Measurements from ENCODE around the gene LETM1.

The LETM1 gene

DNA sequence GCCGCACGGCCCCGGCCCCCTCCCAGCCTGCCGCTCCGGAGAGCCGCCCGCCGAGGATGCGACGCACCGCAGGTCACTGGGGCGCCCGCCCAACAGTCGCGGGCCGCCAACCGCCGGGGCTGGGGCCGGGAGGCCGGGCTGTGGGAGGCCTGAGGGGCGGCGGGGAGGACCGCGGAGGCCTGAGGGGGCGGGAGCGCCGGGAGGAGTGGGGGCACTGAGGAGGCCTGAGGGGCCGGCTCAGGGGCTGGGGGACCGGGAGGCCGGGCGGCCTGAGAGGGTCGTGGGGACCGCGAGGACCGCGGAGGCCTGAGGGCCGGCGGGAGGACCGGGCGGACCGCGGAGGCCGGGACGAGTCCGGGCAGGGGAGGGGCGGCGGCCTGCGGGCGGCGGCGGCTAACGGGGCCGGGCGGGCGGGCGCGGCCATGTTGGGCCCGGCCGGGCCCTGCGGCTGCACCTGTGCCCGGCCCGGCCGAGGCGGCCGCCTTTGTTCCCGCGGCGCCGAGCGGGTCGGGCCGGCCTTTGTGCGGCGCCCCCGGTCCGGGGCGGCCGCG lies 15.6 kb upstream of the LETM1 start:
- no peak for DNase-seq

DNA sequence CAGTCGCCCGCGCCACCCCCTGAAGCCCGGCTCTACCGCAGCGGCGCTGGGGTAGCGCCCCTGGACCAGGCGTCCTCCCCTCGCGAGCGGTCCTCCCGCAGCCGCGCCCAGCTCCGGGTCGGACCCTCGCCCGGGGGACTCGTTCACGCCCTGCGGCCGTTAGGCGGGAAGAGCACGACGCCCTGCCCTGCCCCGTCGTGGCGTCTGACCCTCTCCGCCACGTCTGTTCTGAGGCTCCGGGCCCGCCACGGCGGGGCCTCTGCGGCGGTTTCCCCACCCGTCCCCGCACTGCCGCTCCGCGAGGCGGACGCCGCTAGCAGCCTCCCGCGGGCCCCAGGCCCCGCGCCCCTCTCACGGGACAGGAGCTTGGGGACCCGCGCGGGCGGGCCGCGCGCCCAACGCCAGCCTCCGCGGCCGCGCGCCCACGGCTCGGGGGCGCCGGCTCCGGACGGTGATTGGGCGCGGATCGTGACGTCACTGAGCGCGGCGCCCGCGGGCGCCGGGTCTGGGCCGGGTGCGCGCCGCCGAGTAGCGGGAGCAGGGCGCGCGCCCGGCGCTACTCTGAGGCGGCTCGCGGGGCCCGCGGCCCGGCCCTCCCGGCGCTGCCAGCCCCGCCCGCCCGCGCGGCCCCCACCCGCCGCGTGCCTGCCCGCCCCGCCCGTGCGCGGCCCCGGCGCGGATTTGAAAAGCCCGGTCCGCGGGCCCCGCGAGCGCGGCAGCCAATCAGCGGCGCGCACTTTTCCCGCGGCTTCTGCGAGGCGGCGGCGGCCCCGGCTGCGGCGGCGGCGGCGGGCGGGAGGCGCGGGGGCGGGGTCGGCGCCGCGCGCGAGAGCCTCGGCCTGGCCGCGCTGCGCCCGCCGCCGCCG lies 14.9 kb upstream of the LETM1 start, which contains the start of gene NSD2:
NSD2 (plus strand) TSS at position 816 of the 866 bp plus-strand sequence. CDS start 29,262 bp downstream, outside the sequence.
- peak; percentile 86 for DNase-seq

DNA sequence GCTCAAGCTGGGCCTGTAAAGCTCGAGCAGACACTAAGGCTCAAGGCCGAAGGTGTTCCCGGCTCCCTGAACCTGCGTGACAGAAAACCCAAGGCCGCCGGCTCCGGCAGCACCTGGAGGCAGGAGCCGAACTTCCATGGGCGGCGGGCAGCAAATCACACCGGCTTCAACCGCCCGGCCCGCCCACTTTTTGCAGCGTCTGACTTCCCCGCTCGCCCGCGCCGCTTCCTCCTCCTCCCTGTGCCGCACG lies 14.3 kb upstream of the LETM1 start:
- DNase-seq, result peak; percentile 82

DNA sequence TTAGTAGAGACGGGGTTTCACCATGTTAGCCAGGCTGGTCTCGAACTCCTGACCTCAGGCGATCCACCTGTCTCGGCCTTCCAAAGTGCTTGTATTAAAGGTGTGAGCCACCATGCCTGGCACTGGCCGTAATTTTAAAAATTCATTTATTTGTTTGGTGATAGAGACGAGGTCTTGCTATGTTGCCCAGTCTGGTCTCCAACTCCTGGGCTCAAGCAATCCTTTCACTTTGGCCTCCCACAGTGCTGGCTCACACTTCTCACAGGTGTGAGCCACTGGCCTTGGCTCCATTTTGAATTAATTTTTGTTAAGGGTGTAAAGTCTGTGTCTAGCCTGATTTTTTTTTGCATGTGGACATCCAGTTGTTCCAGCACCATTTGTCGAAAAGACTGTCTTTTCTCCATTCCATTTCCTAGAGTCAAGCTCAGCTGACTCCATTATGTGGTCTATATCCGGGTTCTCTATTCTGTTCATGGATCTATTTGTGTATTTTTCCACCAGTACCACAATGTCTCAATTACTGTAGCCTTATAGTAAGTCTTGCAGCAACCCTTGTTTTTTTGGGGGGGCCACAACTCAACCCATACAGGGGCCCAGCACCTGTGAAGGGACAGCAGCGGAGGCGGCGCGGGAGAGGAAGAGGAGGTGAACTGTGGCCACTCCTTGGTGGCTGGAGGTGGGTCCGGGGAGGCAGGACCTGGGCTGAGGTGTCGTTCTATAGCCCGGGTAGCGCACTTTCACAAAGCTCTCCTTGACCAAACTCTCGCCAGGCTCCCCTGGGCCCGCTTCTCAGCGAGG lies 13.8 kb upstream of the LETM1 start:
- no peak for DNase-seq

DNA sequence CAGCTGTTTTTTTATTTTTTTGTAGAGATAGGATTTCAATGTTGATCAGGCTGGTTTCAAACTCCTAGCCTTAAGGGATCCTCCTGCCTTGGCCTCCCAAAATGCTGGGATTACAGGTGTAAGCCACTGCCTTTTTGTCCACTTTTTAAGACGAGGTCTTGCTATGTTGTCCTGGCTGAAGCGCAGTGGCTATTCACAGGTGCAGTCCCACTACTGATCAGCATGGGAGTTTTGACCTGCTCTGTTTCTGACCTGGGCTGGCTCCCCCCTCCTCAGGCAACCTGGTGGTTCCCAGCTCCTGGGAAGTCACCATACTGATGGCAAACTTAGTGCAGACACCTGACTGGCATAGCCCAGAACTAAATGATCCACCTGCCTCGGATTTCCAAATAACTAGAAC lies 13.0 kb upstream of the LETM1 start:
- no peak for DNase-seq

DNA sequence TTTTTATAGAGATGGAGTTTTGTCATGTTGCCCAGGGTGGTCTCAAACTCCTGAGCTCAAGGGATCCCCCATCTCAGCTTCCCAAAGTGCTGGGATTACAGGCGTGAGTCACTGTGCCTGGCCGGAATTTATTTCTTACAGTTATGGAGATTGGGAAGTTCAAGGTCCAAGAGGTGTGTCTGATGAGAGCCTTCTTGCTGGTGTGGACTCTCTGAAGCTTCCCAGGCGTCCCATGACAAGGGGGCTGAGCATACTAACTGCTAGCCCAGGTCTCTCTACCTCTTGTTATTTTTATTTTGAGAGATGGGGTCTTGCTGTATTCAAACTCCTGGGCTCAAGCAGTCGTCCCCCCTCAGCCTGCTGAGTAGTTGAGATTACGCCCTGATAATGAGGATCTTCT lies 12.3 kb upstream of the LETM1 start:
- DNase-seq, result no peak

DNA sequence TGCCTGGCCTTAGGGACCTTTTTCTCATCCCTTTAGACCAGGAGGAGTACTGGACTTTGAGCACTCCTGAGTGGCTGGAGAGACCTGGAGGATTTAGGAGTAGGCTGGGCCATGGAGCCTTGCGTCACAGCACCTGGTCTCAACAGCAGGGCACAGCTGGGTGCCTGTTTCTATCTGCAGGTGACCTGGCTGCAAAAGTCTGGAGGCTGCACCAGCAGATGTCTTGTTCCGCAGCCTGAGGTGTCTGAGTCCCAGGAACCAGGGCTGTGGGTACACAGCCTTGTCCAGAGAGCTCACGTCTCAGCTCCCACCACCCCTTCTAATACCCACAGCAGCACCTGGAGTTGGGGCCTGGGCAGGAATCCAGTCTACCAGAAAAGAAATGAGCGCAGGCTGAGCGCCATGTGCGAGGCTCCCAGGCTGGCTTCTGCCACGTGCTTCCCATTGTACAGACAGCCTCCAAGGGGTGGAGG lies 10.3 kb upstream of the LETM1 start:
- DNase-seq, result no peak

DNA sequence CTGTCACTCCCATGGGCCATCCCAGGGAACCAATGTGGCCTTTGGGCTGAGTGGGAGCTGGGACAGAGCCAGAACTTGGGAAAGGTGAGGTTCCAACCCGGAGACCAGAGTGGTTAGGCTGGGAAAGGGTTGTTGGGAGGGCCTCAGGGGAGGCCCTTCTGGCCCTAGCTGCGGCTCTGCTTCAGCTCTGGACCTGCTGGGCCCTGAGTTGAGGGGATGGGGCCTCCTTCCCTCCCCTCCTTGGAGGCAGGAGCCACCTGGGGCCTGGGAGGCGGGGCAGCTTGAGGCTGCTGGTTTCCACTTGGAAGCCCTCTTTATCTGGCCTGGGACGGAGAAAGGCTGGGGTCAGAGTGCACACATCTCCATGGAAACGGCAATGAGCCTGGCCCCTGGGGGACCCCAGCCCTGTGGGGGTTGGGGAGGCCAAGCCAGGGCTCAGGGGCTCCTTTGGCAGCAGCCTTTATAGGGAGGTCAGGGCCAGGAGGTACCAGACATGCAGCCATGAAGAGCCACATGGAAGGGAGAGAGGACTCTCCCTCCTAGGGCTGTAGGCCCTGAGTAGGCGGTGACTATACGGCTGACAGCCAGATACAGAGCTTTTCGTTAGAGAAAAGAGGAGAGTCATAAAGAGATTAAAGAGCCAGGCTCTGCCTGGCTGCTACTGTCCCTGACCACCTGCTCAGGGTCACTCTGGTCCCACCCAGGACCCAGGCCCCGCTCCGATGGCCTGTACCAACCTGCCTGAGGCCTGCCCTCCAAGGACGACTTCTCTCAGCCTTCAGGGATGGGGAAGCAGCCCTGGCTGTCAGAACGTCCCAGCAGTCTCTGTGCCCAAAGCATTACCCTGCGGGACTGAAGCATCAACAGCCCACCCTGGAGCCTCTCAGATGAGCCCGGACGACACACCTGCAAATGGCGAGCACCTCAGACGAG lies 8.4 kb upstream of the LETM1 start:
- DNase-seq, result no peak

DNA sequence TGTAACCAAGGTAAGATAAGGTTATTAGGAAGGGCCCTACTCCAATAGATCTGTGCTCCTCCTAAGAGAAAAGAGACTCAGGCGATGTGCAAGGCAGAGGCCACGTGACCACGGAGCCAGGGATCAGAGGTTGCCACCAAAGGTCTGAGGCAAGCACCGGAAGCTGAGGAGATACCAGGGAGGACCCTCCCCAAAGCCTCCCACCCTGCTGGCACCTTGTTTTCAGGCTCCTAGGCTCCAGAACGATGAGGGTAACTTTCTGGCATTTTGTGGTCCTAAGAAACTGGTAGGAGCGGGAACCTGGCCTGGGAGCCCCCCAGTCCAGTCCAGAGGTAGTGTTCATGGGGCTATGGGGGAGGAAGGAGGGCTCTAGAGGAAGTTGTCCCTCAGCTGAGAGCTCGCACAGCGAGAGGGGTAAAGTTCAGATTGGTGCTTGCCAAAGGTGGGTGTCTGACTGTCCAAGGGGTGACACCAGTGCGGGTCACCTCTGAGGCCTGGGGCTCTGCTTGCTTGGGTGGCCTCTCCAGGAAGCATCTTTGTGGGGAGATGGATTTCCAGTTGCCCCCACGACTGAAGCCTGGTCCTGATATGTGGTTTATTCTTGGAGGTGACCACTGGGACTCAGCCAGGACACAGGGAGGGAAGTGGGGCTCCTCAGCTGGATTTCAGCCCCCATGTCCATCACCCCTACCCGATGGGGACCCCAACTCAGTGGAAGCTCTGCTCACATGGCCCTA lies 7.5 kb upstream of the LETM1 start:
- no peak for DNase-seq

DNA sequence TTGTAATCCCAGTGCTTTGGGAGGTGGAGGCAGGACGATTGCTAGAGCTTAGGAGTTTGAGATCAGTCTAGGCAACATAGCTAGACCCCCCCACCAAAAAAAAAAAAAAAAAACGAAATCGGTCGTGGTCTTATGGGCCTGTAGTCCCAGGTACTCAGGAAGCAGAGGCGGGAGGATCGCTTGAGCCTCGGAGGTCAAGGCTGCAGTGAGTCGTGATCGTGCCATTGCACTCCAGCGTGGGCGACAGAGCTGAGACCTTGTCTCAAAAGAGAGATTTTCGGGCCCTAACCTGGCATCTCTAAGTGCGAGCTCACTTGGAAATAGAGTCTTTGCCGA lies 7.0 kb upstream of the LETM1 start:
- no peak for DNase-seq

DNA sequence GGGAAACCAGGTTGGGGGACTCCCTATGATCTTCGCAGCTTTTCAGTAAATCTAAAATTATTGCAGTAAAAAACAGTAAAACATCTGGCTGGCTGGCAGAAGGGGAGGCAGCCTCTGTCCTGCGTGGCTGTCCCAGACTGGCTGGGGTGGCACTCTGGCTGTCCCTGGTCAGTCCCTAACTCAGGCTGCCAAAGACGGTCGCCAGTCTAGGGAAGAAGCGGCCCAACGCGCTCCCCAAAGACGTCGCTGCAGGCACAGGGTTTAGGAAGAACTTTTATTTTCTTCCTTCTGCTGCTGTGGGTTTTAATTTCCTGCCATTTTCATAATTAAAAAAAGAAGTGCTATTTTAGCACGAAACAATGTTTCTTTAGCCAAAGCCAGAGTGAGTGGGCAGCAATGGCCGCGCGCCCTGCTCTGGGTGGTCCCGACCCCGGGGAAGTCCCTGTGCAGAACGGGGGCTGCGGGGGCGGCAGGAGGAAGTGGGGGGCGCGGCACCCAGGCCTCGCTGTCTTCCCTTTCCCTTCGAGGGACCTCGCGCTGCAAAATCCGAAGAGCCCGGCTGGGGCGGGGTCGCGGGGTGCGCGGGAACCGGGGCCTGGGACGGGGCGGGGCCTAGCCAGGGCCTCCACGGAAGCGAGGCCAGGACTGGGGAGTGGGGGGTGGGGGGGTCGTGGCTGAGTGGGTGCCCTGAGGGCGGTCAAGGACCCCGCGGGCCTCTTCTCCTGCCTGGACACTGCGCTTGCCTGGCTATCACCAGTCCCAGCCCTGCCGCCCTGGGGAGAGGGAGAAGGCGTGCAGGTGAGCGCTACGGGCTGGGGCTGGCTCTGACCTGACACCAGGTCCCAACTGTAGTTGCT lies 6.3 kb upstream of the LETM1 start:
- DNase-seq, result no peak

DNA sequence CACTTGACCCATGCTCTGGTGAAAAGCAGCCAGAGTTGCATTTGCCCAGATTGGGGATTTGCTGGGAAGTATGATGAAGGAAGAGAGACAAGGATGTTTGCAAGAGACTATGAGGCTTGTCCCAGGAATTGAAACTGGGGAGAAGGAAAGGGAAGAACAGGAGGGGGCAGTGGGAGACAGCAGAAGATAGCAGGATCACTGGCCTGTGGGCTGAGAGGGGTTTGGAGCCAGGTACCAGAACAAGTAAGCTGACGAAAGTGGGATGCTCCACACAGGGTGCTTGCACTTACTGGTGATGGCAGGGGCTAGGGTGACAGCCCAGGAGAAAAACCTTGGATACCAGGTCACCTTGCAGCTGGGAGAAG lies 3.4 kb upstream of the LETM1 start:
- no peak for DNase-seq

DNA sequence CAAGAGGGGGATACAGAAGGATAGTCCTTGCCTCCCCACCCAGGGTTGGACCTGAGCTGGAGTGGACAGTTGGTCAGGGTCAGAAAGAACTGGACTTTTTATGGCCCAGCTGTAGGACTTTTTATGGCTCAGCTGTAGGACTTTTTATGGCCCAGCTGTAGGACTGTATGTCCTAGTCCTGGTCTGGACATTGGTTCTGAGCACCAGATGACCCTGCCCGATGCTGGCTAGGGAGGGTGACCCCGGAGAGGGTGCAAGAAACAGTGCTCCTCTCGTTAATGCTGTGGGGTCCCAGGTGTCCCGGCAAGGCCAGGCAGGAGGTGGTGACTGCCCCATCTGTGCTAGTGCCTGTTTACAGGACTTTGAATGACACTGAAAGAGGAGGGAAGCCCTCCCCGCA lies 2.0 kb upstream of the LETM1 start:
- DNase-seq, result no peak

DNA sequence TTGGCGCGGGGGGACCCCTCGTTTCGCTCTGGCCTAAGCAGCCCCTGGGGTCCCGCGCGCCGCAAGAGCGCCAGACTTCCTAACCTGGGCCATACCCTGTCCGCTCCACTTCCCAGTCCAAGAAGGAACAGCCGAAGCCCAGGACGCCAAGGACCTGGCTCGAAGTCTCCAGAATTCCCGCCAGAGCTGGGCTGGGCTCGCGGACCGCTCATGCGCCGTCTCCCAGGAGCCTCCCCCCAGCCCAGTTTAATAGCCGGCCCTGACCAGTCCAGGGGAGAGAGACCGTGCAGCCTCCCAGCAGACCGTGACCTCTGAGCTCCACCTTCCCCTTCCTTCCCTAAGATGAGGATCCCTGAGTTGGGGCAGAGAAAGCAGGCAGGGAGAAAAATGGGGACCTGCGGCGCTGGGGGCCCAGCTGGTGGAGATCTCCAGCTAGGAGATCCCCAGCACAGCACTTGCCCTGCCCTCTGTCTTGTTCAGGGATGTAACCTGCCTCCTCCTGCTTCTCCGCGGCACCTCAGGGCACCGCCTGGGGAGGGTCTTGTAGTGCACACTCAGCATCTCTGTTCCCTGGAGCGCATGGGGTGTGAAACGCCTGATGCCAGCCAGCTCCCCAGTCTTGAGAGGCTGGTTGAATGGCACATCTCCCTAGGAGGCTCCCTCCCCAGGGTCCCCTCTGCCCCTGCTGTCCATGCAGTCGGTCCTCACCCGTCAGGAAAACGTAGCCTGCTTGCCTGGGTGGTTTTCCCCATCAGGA lies 1.2 kb upstream of the LETM1 start:
- DNase-seq, result no peak

DNA sequence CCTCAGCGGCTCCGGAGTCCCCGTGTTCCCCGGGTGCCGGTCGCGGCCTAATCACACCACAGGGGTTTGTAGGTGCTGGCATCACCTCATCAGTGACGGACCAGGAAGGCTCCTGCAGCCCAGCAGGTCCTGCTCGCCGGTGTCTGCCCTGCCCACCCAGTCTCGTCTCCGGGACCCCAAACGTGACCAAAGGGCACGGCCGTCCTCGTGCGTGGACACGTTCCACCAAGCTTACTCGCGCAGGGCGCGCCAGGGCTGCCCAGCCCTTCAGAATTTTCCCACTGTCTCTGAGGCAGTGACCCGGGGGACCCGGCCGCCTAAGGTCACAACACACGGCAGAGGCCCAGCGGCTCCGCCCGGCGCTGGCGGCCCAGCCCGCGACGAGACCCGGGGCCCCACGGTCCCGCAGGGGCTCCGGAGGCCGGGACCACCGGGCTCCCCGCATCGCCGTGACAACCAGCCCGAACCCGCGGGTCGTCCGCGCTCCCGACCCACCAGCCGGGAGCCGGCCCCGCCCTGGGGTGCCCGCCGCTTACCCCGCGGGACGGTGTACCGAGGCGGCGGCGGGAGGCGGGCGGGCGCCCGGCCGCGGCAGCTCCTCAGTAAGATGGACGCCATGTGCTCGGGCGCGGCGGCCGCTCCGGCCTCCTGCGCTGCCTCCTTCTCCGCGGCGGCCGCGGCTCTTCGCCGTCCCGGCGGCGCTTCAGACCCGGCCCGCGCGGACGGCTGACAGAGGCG lies 454 bp downstream of the LETM1 start:
- no peak for DNase-seq

DNA sequence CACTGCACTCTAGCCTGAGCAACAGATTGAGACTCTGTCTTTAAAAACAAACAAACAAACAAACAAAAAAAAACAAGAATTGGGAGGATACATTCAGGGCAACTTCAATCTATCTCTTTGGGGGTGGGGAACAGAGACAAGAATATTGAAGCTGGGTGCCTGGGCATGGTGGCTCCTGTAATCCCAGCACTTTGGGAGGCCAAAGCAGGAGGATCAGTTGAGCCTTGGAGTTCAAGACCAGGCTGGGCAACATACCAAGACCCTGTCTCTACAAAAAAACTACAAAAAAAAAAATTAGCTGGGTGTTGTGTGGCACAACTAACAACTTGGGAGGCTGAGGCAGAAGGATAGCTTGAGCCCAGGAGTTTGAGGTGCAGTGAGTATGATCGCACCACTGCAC lies 1.2 kb downstream of the LETM1 start:
- no peak for DNase-seq

DNA sequence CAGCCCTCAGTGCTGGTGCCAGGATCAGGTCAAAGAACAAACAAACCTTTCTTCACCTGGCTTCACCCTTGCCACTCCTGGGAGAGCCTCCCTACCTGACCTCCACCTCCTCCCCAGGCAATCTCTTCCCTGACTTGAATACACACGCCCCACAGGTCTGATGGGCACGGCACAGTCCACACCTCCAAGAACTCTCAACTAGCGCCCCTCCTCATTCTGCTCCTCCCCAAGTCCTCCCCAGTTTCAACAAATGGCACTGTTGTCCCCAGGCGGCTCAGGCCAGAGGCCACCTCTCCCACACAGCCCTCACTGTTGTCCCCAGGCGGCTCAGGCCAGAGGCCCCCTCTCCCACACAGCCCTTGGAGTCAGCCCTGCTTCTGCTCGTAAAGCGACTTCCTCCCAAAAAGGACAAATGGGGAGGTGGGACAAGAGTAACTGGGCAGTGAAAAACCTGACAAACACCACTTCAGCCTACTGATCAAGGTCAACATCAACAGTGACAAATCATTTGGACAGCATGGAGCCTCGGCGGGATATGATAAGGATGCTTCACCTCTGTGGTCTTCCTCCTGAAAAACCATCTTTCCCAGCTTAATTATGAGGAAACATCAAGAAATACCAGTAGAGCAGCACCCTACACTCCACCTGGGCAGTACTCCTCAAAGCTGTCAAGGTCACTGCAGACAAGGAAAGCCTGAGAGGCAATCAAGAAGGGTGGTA lies 2.9 kb downstream of the LETM1 start:
- DNase-seq, result no peak

DNA sequence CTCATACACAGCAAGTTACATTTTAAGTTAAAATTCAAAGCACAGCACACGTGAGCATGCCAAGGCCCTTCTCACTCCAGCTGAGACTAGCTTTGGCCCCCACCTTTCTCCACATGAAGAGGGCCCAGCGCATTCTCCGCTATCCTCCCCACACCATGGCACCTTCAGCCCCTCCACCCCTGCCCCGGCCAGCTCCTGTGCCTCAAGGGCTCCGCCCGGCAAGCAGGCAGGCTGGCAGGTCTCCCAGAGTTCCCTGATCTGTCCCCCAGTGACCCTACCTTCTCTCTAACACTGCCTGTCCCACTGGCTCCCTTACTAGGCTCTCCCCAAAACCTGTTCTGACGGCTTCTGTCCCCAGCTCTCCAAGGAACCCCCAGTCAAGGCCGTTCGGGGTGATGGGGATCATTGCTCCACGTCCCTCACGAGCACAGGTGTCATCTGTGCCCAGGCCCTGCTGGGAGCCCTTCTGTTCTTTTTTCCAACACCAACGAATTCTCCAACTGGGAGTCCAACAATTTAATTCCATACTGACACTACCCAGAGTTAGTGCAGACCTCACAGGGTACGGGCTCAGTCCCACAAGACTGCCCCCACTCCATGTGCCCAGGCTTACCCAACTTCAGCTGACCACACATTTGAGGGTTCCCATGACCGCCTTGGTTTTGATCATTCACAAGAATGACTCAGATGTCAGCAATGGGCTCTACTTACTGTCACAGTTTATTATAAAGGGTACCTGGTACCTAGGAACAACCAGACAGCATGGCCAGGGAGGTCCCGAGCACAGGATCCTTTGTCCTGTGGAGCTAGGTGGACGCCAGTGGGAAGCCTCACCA lies 4.2 kb downstream of the LETM1 start:
- DNase-seq, result no peak
